ENCODE results near the gene TBC1D2B. TPM values are rescaled to one million over a fixed set of nuclear protein-coding genes. Genes with fewer than 3 reads are reported as not detected.
A peak's percentile ranks its signal among the peaks of the same experiment; 100 is the strongest.

TBC1D2B gene
- total RNA-seq, 1 experiment from 2014 or later = 17.6 TPM

DNA sequence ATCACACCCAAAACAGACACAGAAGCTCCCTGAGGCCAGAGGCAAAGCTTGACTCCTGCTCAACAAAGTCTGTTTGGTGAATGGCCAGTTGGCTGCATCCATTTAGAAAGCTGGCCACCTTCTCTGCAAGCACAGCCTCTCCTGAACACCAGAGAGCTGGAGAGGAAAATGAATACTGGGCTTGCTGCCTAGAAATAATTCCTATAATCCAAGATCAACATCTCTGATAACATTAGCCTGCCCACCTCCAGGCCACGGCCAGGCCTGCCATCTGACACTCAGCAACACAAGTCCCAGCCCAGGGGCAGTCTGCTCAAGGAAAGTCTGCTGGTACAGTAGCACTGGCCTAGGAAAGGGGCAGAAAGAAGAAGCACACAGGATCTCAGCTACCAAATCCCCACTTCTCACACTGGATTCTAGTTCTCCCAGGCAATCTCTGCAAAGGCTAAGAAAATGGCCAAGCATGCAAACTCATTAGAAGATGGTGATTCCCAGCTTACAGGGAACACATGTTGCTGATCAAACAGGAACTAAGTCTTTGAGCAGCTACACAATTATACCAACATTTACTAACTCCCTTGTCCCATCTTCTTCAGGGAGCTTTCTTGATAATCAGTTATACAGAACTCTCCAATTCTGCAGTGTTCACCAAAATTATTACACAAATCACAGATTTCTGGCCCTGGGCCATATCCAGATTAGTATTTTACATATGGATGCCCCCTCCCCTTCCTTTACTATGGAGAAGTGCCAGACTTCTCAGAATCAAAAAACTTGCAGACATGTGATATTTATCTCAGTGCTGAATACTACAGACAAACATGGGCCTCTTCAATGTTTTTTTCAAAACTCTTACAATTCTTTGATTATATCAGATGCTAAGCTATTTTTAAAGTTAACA lies 9.9 kb downstream of the TBC1D2B start:
- H3K9me3 ChIP-seq (ENCODE audit: control insufficient read depth, low read depth, low read length) = no peaks in the 10 kb centered on the region
- no peak overlapping the region for H2AFZ ChIP-seq (ENCODE audit: low read length)
- peaks cover 19% of the 10 kb centered on the region for H3K4me1 ChIP-seq (ENCODE audit: insufficient read depth, low read length)
- H2BK12ac ChIP-seq (ENCODE audit: insufficient read length, low read depth, low read length) = no peak overlapping the region
- no peaks in the 10 kb centered on the region for H4K20me1 ChIP-seq (ENCODE audit: control insufficient read depth, insufficient read depth, insufficient read length)
- no peak overlapping the region for H3K27ac ChIP-seq (ENCODE audit: insufficient read length, low read depth, low read length)
- no peak overlapping the region for H3K18ac ChIP-seq (ENCODE audit: insufficient read length, low read depth, low read length)
- no peak overlapping the region for H4K5ac ChIP-seq (ENCODE audit: insufficient read length, low read depth, low read length)
- H2AK5ac ChIP-seq (ENCODE audit: insufficient read length, low read length) = no peak overlapping the region
- DNase-seq = no peak
- H3K79me1 ChIP-seq (ENCODE audit: insufficient read depth, low read depth, low read length, poor library complexity, severe bottlenecking) = peaks cover 2% of the 10 kb centered on the region
- H3K36me3 Mint-ChIP-seq (ENCODE audit: insufficient read depth in 1 of 3, low read depth in 3 of 3) = no peaks in the 10 kb centered on the region
- H3K4me2 ChIP-seq (ENCODE audit: insufficient read depth, insufficient read length, low read length) = no peak overlapping the region
- no peak overlapping the region for H4K8ac ChIP-seq (replicated peaks; ENCODE audit: insufficient read length, low read depth, low read length)
- H3K4me1 Mint-ChIP-seq = peaks cover 36 to 62% of the 10 kb centered on the region in 2 experiments
- H3T11ph ChIP-seq (ENCODE audit: low read length) = no peak overlapping the region
- no peak overlapping the region for H2BK5ac ChIP-seq (ENCODE audit: insufficient read length, low read length)
- TF ChIP-seq, protein P1, sequence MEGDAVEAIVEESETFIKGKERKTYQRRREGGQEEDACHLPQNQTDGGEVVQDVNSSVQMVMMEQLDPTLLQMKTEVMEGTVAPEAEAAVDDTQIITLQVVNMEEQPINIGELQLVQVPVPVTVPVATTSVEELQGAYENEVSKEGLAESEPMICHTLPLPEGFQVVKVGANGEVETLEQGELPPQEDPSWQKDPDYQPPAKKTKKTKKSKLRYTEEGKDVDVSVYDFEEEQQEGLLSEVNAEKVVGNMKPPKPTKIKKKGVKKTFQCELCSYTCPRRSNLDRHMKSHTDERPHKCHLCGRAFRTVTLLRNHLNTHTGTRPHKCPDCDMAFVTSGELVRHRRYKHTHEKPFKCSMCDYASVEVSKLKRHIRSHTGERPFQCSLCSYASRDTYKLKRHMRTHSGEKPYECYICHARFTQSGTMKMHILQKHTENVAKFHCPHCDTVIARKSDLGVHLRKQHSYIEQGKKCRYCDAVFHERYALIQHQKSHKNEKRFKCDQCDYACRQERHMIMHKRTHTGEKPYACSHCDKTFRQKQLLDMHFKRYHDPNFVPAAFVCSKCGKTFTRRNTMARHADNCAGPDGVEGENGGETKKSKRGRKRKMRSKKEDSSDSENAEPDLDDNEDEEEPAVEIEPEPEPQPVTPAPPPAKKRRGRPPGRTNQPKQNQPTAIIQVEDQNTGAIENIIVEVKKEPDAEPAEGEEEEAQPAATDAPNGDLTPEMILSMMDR (conservative IDR thresholded peaks at IDR 0.05) = no peak
- H3K9me3 Mint-ChIP-seq = no peaks in the 10 kb centered on the region
- no peaks in the 10 kb centered on the region for H3K23me2 ChIP-seq (ENCODE audit: insufficient read length, low read depth, low read length, poor library complexity, severe bottlenecking)
- no peak overlapping the region for H2BK20ac ChIP-seq (ENCODE audit: low read depth, low read length, poor library complexity, severe bottlenecking)
- H2BK15ac ChIP-seq (ENCODE audit: low read depth, low read length) = no peak overlapping the region
- no peak overlapping the region for H3K9ac ChIP-seq (ENCODE audit: extremely low read depth, insufficient read length, low read length)
- H3K23ac ChIP-seq (ENCODE audit: insufficient read length, low read depth, low read length) = no peak overlapping the region
- no CpG with 5 or more reads among the region's 1 CpG for WGBS (ENCODE audit: extremely low coverage, insufficient read length, low lambda C conversion rate)
- H3K14ac ChIP-seq (ENCODE audit: insufficient read depth, low read length) = no peak overlapping the region
- H4K91ac ChIP-seq (ENCODE audit: insufficient read length, low read depth, low read length) = no peak overlapping the region
- peak overlapping the region in 2 of 3 experiments; percentile 12 to 63; a peak in 1 of 7 replicates for H3K27ac Mint-ChIP-seq
- no peak overlapping the region for H3K4ac ChIP-seq (ENCODE audit: low read depth, low read length)
- no peak overlapping the region for H3K4me3 Mint-ChIP-seq
- no peaks in the 10 kb centered on the region for H3K27me3 Mint-ChIP-seq (ENCODE audit: low read depth)
- H3K56ac ChIP-seq (ENCODE audit: insufficient read length, low read depth, low read length) = no peak overlapping the region
- no peaks in the 10 kb centered on the region for H3K27me3 ChIP-seq (ENCODE audit: insufficient read depth, low read length)
- no peak overlapping the region for H2BK120ac ChIP-seq (ENCODE audit: low read depth, low read length, poor library complexity, severe bottlenecking)
- peaks cover 3% of the 10 kb centered on the region; the same call in 1 of the 2 replicates for H3K79me2 ChIP-seq (ENCODE audit: insufficient read depth, low read length)

Measured in H9 (cell line).